HG03457 (cell line): Measurements from ENCODE around the gene DIABLO.
"Not testable (repeated sequence)": the region's sequence is repeated elsewhere in the genome, so short reads cannot be mapped to it uniquely, and the experiment has no call there.

ENCODE experiments used
- ATAC-seq: cut with Tn5 transposase; IDR thresholded peaks from one replicate; pipeline ENCODE4 v1.9.1; 2021; ENCODE audit warnings: moderate number of reproducible peaks; ENCODE audit not compliant: unreplicated experiment

The DIABLO gene

DNA sequence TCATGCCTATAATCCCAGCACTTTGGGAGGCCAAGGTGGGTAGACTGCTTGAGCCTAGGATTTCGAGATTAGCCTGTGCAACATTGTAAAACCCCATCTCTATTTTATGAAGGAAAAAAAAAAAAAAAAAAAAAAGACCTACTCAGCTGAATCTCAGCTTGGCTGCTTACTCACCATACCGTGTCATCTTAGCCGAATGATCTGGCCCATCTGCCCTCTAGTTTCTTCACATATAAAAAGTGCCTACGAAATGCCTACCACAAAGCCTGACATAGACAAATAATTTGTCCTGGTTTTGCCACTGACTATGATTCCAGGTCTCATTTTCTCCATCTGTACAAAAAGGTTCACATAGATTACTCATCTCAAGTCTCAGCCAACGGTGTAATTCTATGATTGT lies 10.1 kb downstream of the DIABLO start:
- ATAC-seq = no peak

DNA sequence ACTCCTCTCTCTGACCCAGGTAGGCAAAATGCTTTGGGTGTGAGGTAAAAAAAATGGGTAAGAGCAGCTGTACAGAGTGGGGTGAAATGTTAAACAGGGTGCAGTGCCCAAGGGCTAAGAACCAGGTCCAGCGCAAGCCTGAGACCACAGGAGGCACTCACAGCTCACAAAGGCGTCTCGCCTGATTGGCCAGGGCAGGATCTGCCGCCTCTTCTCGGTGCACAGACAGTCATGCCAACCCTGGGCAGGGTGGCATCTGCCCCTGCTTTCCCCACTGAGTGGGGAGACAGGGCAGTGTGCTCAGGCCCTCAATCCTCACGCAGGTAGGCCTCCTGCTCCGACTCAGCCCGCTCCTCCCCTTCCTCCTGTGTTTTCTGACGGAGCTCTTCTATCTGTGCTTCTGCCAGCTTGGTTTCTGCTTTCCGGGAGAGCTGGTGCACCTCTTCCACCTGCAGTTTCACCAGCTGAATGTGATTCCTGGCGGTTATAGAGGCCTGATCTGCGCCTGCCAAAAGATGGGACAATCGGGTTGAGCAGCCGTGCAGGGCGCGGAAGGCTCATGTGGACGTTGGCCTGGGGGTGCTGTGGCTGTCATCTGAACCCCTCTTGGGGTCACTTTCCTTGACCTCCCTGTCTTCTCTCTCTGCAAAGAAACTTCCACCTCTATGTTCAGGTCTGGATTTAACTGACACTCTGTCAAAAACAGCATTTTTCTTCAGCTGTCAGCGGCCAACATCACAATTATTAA lies 17.6 kb downstream of the DIABLO start:
- no peak for ATAC-seq

DNA sequence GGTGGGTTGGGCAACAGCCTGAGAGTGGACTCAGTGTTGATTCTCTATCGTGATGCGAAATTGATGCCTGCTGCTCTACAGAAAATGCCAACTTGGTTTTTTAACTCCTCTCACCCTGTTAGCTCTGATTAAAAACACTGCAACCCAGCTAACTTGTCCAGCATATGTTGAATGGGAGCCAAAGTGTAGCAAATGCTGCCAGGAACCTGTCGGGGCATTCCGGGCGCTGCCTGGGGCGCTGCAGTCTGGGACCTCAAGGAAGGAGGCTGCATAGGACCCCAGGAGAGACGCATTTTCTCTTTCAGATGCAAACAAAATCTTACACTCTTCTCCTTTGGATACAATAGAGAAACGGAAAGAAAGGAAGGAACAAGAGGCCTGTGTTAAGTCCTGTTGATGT lies 18.5 kb downstream of the DIABLO start:
- ATAC-seq = no peak

DNA sequence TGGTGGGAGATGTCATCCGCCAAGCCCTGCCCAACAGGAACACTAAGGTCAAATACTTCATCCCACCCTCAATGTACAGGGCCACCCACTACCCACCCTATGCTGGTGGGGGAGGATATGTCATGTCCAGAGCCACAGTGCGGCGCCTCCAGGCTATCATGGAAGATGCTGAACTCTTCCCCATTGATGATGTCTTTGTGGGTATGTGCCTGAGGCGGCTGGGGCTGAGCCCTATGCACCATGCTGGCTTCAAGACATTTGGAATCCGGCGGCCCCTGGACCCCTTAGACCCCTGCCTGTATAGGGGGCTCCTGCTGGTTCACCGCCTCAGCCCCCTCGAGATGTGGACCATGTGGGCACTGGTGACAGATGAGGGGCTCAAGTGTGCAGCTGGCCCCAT lies 18.9 kb downstream of the DIABLO start:
- ATAC-seq = no peak

GRCh38 chr12:122206111-122206881 lies 19.6 kb downstream of the DIABLO start:
- ATAC-seq = no peak

DNA sequence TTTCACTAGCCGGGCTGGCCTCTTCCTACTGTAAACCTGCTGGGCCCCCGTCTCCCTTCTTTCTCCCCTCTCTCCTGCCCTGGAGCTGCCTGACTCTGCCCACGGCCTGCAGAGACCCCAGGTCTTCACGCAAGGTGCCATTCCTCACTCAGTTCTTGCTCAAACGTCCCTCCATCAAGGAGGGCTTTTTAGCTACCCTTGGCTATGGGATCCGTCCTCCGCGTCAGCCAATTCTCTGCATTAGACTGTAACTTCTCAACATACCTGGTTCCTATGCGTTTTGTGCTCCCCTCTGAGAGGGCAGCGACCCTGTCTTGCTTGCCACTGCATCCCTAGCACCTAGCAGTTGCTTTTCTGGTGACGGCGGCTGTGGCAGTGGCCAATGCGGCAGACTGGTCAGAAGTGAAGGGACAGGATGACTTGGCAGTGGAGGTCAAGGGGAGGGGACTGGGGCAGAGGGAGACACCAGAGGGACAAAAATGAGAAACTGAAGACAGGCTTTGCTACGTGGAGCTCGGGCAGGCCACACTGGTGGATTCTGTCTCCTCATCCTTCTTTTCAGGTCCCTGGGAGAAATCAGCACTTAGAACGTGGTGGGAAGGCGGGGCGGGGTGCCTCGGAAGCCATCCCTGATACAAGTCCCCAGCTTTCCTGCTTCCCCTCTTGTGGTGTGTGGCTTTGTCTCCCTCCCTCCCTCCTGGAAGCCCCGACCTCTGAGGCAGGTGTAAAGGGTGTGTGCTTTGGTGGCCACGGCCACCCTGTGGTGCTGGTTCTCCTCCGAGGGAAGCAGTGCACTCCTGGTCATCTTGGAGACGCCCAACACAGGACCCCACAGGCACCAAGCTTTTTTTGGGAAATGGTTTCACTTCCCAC lies 20.6 kb downstream of the DIABLO start:
- no peak for ATAC-seq

DNA sequence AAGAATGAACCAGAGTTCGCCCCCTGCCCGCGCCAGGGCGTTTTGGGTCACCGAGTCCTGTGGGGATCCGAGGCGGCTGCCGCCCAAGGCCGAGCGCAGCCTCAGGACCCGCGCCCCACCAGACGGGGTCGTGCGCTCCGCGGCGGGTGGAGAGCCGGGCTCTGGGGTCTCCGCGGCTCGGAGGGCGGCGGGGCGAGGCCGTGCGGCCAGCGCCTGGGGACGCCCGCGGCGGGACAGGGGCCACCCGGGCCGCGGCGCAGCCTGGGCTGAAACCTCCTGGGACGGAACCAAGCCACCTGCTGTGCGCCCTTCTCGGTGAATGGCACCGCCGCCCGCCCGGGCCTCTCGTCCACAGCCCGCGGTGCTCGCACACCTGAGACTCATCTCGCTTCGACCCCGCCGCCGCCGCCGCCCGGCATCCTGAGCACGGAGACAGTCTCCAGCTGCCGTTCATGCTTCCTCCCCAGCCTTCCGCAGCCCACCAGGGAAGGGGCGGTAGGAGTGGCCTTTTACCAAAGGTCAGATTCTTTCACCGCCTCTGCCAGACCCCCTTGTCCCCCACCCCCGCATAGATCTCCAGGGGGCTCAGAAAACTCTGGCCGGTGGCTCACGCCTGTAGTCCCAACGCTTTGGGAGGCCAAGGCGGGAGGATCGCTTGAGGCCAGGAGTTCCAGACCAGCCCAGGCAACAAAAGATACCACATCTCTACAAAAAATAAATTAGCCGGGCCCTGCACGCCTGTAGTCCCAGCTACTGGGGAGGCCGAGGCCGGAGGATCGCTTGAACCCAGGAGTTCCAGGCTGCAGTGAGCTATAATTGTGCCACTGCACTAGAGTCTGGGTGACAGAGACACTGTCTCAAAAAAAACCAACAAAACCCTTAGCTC lies 21.4 kb downstream of the DIABLO start:
- no peak for ATAC-seq

DNA sequence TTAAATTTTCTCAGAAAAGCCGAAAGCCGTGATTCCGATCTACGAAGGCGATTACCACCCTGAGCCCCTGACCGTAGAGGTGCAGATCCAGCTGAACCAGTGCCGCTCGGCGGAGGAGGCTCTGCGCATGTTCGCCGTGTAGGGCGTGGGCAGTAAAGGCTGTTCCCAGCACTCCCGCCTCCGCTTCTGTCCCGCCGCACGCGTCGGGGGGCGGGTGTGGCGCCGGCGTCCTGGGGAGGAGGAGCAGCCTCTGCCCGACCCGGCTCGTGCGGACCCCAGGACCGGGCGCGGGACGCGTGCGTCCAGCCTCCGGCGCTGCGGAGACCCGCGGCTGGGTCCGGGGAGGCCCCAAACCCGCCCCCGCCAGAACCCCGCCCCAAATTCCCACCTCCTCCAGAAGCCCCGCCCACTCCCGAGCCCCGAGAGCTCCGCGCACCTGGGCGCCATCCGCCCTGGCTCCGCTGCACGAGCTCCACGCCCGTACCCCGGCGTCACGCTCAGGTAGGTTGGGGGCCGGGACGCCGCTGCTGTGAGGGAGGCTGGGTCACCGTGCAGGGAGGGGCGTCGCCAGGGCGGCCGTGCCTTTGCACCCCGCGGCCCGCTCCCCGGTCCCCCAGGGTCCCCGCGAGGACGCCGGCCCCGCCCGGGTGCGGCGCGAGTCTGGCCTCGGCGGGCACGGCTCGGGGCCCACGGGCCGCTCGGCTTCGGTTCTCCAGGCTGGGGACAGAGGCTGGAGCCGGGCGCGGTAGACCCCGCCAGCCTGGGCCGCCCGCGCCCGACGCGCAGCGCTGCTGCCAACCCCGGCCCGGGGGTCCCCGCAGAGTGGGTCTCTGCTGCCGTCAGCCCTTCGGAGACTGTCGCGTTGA lies 22.3 kb downstream of the DIABLO start, which contains the start of gene B3GNT4:
Gene B3GNT4 (plus strand): TSS at position 409 of the 866 bp plus-strand sequence. CDS start 910 bp downstream, outside the sequence.
- no peak for ATAC-seq

GRCh38 chr12:122202811-122203210 lies 23.0 kb downstream of the DIABLO start:
- ATAC-seq = not testable (repeated sequence)

DNA sequence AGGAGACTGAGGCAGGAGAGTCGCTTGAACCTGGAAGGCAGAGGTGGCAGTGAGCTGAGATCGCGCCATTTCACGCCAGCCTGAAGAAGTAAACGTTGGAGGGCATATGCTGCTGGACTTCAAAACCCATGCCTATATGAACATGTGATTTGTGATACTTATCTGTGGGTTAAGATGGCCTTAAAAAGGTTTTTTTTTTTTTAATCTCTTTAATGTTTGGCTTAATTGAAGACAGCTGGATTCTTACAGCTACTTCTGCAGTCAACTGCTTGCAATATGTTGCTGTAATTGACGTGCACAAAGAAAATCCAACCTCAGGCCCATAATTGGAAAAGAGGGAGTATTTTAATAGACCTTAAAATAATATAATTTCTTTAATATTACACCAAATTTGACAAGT lies 23.8 kb downstream of the DIABLO start:
- no peak for ATAC-seq

- ATAC-seq = no peak
Measured at GRCh38 chr12:122201381-122201780, 24.5 kb downstream of the DIABLO start.

GRCh38 chr12:122200541-122201175 lies 25.2 kb downstream of the DIABLO start:
- ATAC-seq = no peak

- no peak for ATAC-seq
Measured at GRCh38 chr12:122199484-122200355, 26.1 kb downstream of the DIABLO start.

DNA sequence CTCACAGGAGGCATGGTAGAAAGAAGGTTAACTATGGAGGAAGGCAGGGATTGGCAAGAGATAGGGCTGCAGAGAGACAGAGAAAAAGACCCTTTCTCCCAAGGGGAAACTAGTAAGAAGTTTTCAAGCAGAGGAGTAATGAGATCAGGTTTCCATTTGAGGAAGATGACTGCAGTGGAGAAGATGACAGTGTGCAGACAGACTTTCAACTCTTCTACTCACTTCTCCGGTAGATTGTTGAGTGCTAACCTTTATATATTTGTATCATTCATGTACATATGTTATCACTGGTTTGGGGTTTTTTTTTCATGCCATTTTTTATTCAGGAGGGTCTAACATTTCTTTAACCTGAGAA lies 28.3 kb downstream of the DIABLO start:
- ATAC-seq = no peak

DNA sequence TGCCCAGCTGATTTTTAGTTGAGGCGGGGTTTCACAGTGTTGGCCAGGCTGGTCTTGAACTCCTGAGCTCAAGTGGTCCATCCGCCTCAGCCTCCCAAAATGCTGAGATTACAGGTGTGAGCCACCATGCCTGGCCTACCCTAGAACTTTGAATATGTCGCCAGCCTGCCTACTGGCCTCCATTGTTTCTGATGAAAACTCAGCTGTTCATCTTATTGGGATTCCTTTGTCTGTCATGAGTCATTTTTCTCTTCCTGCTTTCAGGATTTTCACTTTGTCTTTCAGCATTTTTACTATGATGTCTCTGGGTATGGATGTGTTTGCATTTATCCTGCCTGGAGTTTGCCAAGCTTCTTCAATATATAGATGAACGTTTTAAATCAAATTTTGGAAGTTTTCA lies 30.4 kb downstream of the DIABLO start:
- no peak for ATAC-seq

DNA sequence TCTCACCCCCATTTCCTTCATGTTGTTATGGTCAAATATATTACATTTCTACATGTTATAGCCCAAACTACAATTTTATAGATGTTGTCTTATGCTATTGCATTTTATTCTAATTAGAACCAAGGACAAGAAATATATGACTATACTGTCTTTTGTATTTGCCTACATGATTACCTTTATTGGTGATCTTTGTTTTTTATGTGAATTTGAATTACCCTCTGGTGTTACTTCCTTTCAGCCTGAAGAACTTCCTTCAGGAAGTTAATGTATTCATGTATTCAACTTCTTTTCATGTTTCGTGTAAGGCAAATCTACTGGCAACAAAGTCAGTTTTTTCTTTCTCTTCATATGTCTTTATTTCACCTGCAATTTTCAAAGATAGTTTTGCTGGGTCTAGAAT lies 31.0 kb downstream of the DIABLO start:
- ATAC-seq = no peak

DNA sequence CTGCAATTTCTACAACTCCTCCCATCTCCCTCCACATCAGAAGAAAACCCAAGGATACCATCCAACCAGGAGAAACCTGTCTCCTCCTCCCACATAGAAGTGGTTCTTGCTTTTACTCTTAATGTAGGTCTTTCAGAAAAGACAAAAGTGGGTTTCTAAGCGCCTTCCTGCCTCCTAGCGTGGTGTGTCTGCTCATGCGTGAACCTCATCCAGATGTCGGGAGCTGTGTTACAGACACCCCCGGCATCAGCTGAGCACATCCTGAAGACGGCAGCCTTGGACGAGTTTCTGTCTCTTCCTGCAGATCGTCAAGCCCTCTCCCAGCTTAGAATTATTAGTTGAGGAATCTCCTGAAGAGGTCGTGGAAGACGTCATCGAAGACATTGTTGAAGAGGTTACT lies 33.4 kb downstream of the DIABLO start:
- ATAC-seq = no peak
